ENCODE data around the gene TPPP. TPM values are rescaled to one million over a fixed set of nuclear protein-coding genes. Genes with fewer than 3 reads are reported as not detected.

TPPP gene
- total RNA-seq, 1 donor from 2014 or later: not detected

- DNase-seq: no peak
- no peaks in the 10 kb centered on the region for H3K4me1 Mint-ChIP-seq
- no peaks in the 10 kb centered on the region for H3K27me3 Mint-ChIP-seq
- peaks cover 28% of the 10 kb centered on the region for H3K36me3 Mint-ChIP-seq (ENCODE audit: low read depth)
- H3K4me3 Mint-ChIP-seq: no peak overlapping the region
- no peaks in the 10 kb centered on the region for H3K9me3 Mint-ChIP-seq
- intact Hi-C loops (cut with micrococcal nuclease): no loop called here
- H3K27ac Mint-ChIP-seq: no peak overlapping the region
Measured at GRCh38 chr5:660491-661030, 32.6 kb downstream of the TPPP start.

GRCh38 chr5:659496-660263 is 33.5 kb downstream of the TPPP start:
- H3K36me3 Mint-ChIP-seq (ENCODE audit: low read depth): peaks cover 30% of the 10 kb centered on the region
- H3K4me1 Mint-ChIP-seq: no peaks in the 10 kb centered on the region
- H3K9me3 Mint-ChIP-seq: no peaks in the 10 kb centered on the region
- H3K4me3 Mint-ChIP-seq: no peak overlapping the region
- H3K27ac Mint-ChIP-seq: no peak overlapping the region
- DNase-seq: no peak
- no peaks in the 10 kb centered on the region for H3K27me3 Mint-ChIP-seq
- intact Hi-C loops (cut with micrococcal nuclease): no loop called here

- Mint-ChIP-seq H3K9me3 (no peaks in the 10 kb centered on the region), H3K4me3 (no peak overlapping the region), H3K36me3 (ENCODE audit: low read depth) (peaks cover 39% of the 10 kb centered on the region), H3K4me1 (no peaks in the 10 kb centered on the region), H3K27ac (no peak overlapping the region), H3K27me3 (no peaks in the 10 kb centered on the region)
- no peak for DNase-seq
- intact Hi-C loops (cut with micrococcal nuclease): no loop called here
Measured at GRCh38 chr5:658103-658502, 35.0 kb downstream of the TPPP start.

- no peaks in the 10 kb centered on the region for H3K4me1 Mint-ChIP-seq
- no peaks in the 10 kb centered on the region for H3K27me3 Mint-ChIP-seq
- no peaks in the 10 kb centered on the region for H3K9me3 Mint-ChIP-seq
- peaks cover 40% of the 10 kb centered on the region for H3K36me3 Mint-ChIP-seq (ENCODE audit: low read depth)
- no peak overlapping the region for H3K27ac Mint-ChIP-seq
- DNase-seq: no peak
- intact Hi-C loops (cut with micrococcal nuclease): no loop called here
- H3K4me3 Mint-ChIP-seq: no peak overlapping the region
Measured at GRCh38 chr5:657570-657969, 35.6 kb downstream of the TPPP start.

- Mint-ChIP-seq H3K4me3 (no peak overlapping the region), H3K36me3 (ENCODE audit: low read depth) (peaks cover 39% of the 10 kb centered on the region), H3K9me3 (no peaks in the 10 kb centered on the region), H3K27ac (no peak overlapping the region), H3K4me1 (no peaks in the 10 kb centered on the region), H3K27me3 (no peaks in the 10 kb centered on the region)
- no peak for DNase-seq
- intact Hi-C loops (cut with micrococcal nuclease): no loop called here
Measured at GRCh38 chr5:655406-655805, 37.7 kb downstream of the TPPP start.

- H3K4me3 Mint-ChIP-seq: no peak overlapping the region
- DNase-seq: no peak
- H3K36me3 Mint-ChIP-seq (ENCODE audit: low read depth): peaks cover 32% of the 10 kb centered on the region
- no peaks in the 10 kb centered on the region for H3K27me3 Mint-ChIP-seq
- no peak overlapping the region for H3K27ac Mint-ChIP-seq
- no peaks in the 10 kb centered on the region for H3K4me1 Mint-ChIP-seq
- intact Hi-C loops (cut with micrococcal nuclease): no loop called here
- H3K9me3 Mint-ChIP-seq: no peaks in the 10 kb centered on the region
Measured at GRCh38 chr5:654071-654778, 38.9 kb downstream of the TPPP start.

GRCh38 chr5:652773-653350 is 40.3 kb downstream of the TPPP start:
- Mint-ChIP-seq H3K4me1 (no peaks in the 10 kb centered on the region), H3K36me3 (ENCODE audit: low read depth) (peaks cover 27% of the 10 kb centered on the region), H3K9me3 (no peaks in the 10 kb centered on the region), H3K4me3 (no peak overlapping the region), H3K27me3 (no peaks in the 10 kb centered on the region), H3K27ac (no peak overlapping the region)
- intact Hi-C loops (cut with micrococcal nuclease): no loop called here
- no peak for DNase-seq

GRCh38 chr5:652023-652515 is 41.1 kb downstream of the TPPP start:
- Mint-ChIP-seq H3K36me3 (ENCODE audit: low read depth) (peaks cover 23% of the 10 kb centered on the region), H3K27ac (no peak overlapping the region), H3K9me3 (no peaks in the 10 kb centered on the region), H3K4me1 (no peaks in the 10 kb centered on the region), H3K4me3 (no peak overlapping the region), H3K27me3 (no peaks in the 10 kb centered on the region)
- intact Hi-C loops (cut with micrococcal nuclease): no loop called here
- DNase-seq: no peak

- no peaks in the 10 kb centered on the region for H3K4me1 Mint-ChIP-seq
- DNase-seq: no peak
- intact Hi-C loops (cut with micrococcal nuclease): no loop called here
- H3K4me3 Mint-ChIP-seq: no peak overlapping the region
- H3K27me3 Mint-ChIP-seq: no peaks in the 10 kb centered on the region
- H3K9me3 Mint-ChIP-seq: no peaks in the 10 kb centered on the region
- no peak overlapping the region for H3K27ac Mint-ChIP-seq
- peaks cover 24% of the 10 kb centered on the region for H3K36me3 Mint-ChIP-seq (ENCODE audit: low read depth)
Measured at GRCh38 chr5:651296-652022, 41.7 kb downstream of the TPPP start.

GRCh38 chr5:647727-648126 is 45.4 kb downstream of the TPPP start:
- intact Hi-C loops (cut with micrococcal nuclease): no loop called here
- Mint-ChIP-seq H3K27ac (no peak overlapping the region), H3K9me3 (no peaks in the 10 kb centered on the region), H3K4me3 (no peak overlapping the region), H3K27me3 (no peaks in the 10 kb centered on the region), H3K36me3 (ENCODE audit: low read depth) (peaks cover 27% of the 10 kb centered on the region), H3K4me1 (no peaks in the 10 kb centered on the region)
- no peak for DNase-seq

- intact Hi-C loops (cut with micrococcal nuclease): no loop called here
- H3K4me1 Mint-ChIP-seq: no peaks in the 10 kb centered on the region
- no peak overlapping the region for H3K4me3 Mint-ChIP-seq
- H3K9me3 Mint-ChIP-seq: no peaks in the 10 kb centered on the region
- no peak for DNase-seq
- H3K36me3 Mint-ChIP-seq (ENCODE audit: low read depth): peaks cover 25% of the 10 kb centered on the region
- H3K27ac Mint-ChIP-seq: no peak overlapping the region
- H3K27me3 Mint-ChIP-seq: no peaks in the 10 kb centered on the region
Measured at GRCh38 chr5:647311-647710, 45.8 kb downstream of the TPPP start.

- Mint-ChIP-seq H3K9me3 (no peaks in the 10 kb centered on the region), H3K4me1 (no peaks in the 10 kb centered on the region), H3K27me3 (no peaks in the 10 kb centered on the region), H3K36me3 (ENCODE audit: low read depth) (peaks cover 22% of the 10 kb centered on the region), H3K27ac (no peak overlapping the region), H3K4me3 (no peak overlapping the region)
- intact Hi-C loops (cut with micrococcal nuclease): no loop called here
- DNase-seq: no peak
Measured at GRCh38 chr5:646396-647201, 46.6 kb downstream of the TPPP start.

GRCh38 chr5:645421-645820 is 47.7 kb downstream of the TPPP start:
- no peak for DNase-seq
- intact Hi-C loops (cut with micrococcal nuclease): no loop called here

More at GRCh38 chr5:645421-645820, 47.7 kb downstream of the TPPP start:
- no peak overlapping the region for H3K27ac Mint-ChIP-seq
- H3K4me3 Mint-ChIP-seq: no peak overlapping the region
- H3K4me1 Mint-ChIP-seq: no peaks in the 10 kb centered on the region
- H3K36me3 Mint-ChIP-seq (ENCODE audit: low read depth): peaks cover 22% of the 10 kb centered on the region
- H3K9me3 Mint-ChIP-seq: no peaks in the 10 kb centered on the region
- H3K27me3 Mint-ChIP-seq: no peaks in the 10 kb centered on the region
